ENCODE data around the gene NQO2.

Gene NQO2

DNA sequence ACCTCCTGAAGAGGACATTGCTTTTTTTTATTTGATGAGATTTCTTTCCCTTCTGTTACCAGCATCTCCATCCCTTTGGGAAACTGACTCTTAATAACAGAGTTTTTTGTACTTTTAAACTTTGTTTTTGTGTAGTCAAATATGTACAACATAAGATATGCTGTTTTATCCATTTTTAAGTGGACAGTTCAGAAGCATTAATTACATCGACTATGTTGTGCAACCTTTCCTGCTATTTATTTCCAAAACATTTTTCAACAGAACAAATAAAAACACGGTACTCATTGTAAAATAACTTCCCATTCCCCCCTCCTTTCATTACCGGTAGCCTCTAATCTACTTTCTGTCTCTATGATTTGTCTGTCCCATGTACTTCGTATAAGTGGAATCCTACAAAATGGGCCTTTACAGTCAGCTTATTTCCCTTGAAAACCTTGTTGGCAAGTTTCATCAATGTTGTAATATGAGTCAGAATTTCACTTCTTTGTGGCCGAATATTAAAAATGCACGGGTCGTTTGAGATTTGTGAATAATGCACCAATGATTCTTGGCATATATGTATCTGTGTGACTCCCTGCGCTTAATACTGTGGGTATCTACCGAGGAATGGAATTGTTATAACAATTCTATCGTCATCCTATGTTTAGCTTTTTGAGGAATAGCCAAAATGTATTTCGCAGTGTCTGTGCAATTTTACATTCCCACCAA, 57.5 kb downstream of the NQO2 start:
- TF ChIP-seq FOXP2 (optimal IDR thresholded peaks at IDR 0.05; ENCODE audit: borderline replicate concordance, extremely low read depth, extremely low read length, insufficient read depth): no peak
- TF ChIP-seq POLR2AphosphoS5 (IDR thresholded peaks at IDR 0.05; ENCODE audit: low read depth, low read length): no peak
- TF ChIP-seq, protein P1, sequence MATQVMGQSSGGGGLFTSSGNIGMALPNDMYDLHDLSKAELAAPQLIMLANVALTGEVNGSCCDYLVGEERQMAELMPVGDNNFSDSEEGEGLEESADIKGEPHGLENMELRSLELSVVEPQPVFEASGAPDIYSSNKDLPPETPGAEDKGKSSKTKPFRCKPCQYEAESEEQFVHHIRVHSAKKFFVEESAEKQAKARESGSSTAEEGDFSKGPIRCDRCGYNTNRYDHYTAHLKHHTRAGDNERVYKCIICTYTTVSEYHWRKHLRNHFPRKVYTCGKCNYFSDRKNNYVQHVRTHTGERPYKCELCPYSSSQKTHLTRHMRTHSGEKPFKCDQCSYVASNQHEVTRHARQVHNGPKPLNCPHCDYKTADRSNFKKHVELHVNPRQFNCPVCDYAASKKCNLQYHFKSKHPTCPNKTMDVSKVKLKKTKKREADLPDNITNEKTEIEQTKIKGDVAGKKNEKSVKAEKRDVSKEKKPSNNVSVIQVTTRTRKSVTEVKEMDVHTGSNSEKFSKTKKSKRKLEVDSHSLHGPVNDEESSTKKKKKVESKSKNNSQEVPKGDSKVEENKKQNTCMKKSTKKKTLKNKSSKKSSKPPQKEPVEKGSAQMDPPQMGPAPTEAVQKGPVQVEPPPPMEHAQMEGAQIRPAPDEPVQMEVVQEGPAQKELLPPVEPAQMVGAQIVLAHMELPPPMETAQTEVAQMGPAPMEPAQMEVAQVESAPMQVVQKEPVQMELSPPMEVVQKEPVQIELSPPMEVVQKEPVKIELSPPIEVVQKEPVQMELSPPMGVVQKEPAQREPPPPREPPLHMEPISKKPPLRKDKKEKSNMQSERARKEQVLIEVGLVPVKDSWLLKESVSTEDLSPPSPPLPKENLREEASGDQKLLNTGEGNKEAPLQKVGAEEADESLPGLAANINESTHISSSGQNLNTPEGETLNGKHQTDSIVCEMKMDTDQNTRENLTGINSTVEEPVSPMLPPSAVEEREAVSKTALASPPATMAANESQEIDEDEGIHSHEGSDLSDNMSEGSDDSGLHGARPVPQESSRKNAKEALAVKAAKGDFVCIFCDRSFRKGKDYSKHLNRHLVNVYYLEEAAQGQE (IDR thresholded peaks at IDR 0.05; ENCODE audit: insufficient read depth in 1 of 2, low read depth in 2 of 2, low read length in 2 of 2): no peak
- TF ChIP-seq SIN3A (IDR thresholded peaks at IDR 0.05; ENCODE audit: borderline replicate concordance, insufficient read depth, low read length): no peak
- TF ChIP-seq TAF1 (IDR thresholded peaks at IDR 0.05; ENCODE audit: borderline replicate concordance, insufficient read depth, low read length): no peak

- TF ChIP-seq FOXP2 (optimal IDR thresholded peaks at IDR 0.05; ENCODE audit: borderline replicate concordance, extremely low read depth, extremely low read length, insufficient read depth) (no peak), SIN3A (IDR thresholded peaks at IDR 0.05; ENCODE audit: borderline replicate concordance, insufficient read depth, low read length) (no peak), TAF1 (IDR thresholded peaks at IDR 0.05; ENCODE audit: borderline replicate concordance, insufficient read depth, low read length) (no peak), POLR2AphosphoS5 (IDR thresholded peaks at IDR 0.05; ENCODE audit: low read depth, low read length) (no peak)
- TF ChIP-seq, protein P1 (IDR thresholded peaks at IDR 0.05; ENCODE audit: insufficient read depth in 1 of 2, low read depth in 2 of 2, low read length in 2 of 2): no peak
Observed at GRCh38 chr6:3058957-3059356, 59.3 kb downstream of the NQO2 start.

GRCh38 chr6:3061501-3061941, 61.8 kb downstream of the NQO2 start:
- TF ChIP-seq SIN3A (IDR thresholded peaks at IDR 0.05; ENCODE audit: borderline replicate concordance, insufficient read depth, low read length) (no peak), TAF1 (IDR thresholded peaks at IDR 0.05; ENCODE audit: borderline replicate concordance, insufficient read depth, low read length) (no peak), FOXP2 (optimal IDR thresholded peaks at IDR 0.05; ENCODE audit: borderline replicate concordance, extremely low read depth, extremely low read length, insufficient read depth) (no peak), POLR2AphosphoS5 (IDR thresholded peaks at IDR 0.05; ENCODE audit: low read depth, low read length) (no peak)
- TF ChIP-seq, protein P1 (IDR thresholded peaks at IDR 0.05; ENCODE audit: insufficient read depth in 1 of 2, low read depth in 2 of 2, low read length in 2 of 2): no peak

DNA sequence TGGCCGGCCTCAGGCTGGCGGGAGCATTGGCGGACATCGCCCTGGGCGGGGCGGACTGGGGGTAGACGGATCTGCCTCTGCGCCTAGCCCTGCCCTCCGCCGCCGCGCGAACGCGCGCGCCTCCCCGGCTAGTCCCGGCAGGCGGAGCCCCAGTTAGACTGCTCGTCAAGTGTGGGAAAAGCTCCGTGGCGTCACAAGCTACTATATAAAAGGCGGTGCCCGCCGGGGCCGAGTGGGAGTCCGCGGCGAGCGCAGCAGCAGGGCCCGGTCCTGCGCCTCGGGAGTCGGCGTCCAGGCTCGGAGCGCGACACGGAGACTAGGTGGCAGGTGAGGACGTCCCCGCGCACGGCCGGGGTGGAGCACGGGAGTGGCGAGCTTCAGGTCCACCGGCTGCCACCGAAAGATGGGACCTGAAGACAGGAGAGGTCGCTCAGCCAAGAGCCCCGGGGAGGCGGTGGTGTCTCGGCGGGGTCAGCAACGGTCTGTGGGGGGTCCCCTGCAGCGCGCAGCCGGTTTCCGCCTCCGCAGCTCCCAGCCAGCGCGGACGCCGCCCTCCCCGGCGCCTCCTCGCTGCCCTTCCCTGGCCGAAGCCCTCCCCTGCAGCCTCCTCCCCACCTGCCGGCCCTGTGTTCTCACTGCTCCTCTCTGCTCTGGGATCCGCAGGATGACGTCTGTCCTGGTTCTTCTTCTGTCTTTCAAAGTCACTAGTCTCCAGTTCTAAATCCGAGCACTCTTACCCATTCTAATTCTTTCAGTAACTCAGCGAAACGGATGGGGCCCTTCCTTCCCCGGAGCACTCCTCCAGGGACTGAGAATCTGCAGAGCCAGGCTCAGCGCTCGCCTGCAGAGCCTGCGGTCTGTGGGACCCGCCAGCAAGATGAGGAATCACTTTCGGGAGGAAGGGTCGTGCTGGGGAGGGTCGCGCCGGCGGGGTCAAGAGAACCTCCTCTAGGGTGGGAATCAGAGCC, 64.3 kb downstream of the NQO2 start:
- TF ChIP-seq FOXP2 (optimal IDR thresholded peaks at IDR 0.05; ENCODE audit: borderline replicate concordance, extremely low read depth, extremely low read length, insufficient read depth) (no peak), POLR2AphosphoS5 (IDR thresholded peaks at IDR 0.05; ENCODE audit: low read depth, low read length) (peak; percentile 95), TAF1 (IDR thresholded peaks at IDR 0.05; ENCODE audit: borderline replicate concordance, insufficient read depth, low read length) (no peak), SIN3A (IDR thresholded peaks at IDR 0.05; ENCODE audit: borderline replicate concordance, insufficient read depth, low read length) (no peak; the same call in 1 of the 2 replicates)
- TF ChIP-seq, protein P1 (IDR thresholded peaks at IDR 0.05; ENCODE audit: insufficient read depth in 1 of 2, low read depth in 2 of 2, low read length in 2 of 2): no peak

Data from PFSK-1 (cell line).